K562 (cell line): ENCODE data around the gene TOR1AIP1.

Source experiments
- KLF10 ChIP-seq: fragments of 250-450 bp; sonication (Bioruptor Pico); IDR thresholded peaks from 2 replicates; pipeline ENCODE4 v1.6.1; 2021; ENCODE audit warnings: matching md5 sums
- POU5F1 ChIP-seq: fragments of 150-350 bp; IDR thresholded peaks from 2 replicates; pipeline ENCODE4 v1.6.1; 2014; ENCODE audit warnings: borderline replicate concordance, low read length, low read depth, mild to moderate bottlenecking; ENCODE audit not compliant: partially characterized antibody
- RBM34 ChIP-seq: fragments of 200-400 bp; formaldehyde crosslinking; IDR thresholded peaks from 2 replicates; pipeline ENCODE4 v1.6.1; 2018; ENCODE audit warnings: low read length, borderline replicate concordance; ENCODE audit not compliant: insufficient read depth
- TF ChIP-seq, protein P1 (sequence below), 3 experiments: IDR thresholded peaks in 2 of 3; conservative IDR thresholded peaks in 1 of 3; 2 replicates each; pipeline ENCODE4 v1.5.1; 2011 to 2012; ENCODE audit warnings: low read length in 3 of 3, mild to moderate bottlenecking in 3 of 3, control low read depth in 2 of 3, improper control_type of control experiment in 1 of 3, inconsistent platforms in 1 of 3, low read depth in 1 of 3, mixed read lengths in 1 of 3, moderate library complexity in 1 of 3; ENCODE audit not compliant: insufficient read depth in 2 of 3
- TF ChIP-seq, protein P2 (sequence below): fragments of 250-450 bp; sonication (Bioruptor Pico); IDR thresholded peaks from 2 replicates; pipeline ENCODE4 v1.5.0; 2020; ENCODE audit warnings: mild to moderate bottlenecking

DNA sequence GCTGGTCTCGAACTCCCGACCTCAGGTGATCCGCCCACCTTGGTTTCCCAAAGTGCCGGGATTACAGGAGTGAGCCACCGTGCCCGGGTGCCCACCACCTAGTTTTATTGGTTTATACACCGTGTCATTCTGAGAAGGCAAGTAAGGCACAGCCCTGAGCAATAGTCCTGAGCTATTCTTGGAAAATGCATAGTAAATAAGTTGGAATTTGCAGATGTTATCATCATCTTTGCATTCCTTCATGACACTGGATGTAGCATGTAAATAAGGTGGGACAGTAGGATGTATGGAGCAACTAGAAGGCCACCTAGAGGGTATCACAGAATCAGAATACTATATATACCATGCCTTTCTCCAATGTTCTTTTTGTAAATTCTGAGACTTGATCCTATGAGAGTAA, 15.5 kb upstream of the TOR1AIP1 start:
- no peak for TF ChIP-seq POU5F1
- TF ChIP-seq, protein P1, sequence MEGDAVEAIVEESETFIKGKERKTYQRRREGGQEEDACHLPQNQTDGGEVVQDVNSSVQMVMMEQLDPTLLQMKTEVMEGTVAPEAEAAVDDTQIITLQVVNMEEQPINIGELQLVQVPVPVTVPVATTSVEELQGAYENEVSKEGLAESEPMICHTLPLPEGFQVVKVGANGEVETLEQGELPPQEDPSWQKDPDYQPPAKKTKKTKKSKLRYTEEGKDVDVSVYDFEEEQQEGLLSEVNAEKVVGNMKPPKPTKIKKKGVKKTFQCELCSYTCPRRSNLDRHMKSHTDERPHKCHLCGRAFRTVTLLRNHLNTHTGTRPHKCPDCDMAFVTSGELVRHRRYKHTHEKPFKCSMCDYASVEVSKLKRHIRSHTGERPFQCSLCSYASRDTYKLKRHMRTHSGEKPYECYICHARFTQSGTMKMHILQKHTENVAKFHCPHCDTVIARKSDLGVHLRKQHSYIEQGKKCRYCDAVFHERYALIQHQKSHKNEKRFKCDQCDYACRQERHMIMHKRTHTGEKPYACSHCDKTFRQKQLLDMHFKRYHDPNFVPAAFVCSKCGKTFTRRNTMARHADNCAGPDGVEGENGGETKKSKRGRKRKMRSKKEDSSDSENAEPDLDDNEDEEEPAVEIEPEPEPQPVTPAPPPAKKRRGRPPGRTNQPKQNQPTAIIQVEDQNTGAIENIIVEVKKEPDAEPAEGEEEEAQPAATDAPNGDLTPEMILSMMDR (IDR thresholded peaks at IDR 0.05 in 2 of 3, conservative IDR thresholded peaks at IDR 0.05 in 1 of 3; ENCODE audit: insufficient read depth in 2 of 3, low read depth in 1 of 3, low read length in 3 of 3) = no peak
- TF ChIP-seq RBM34 = no peak
- TF ChIP-seq, protein P2, sequence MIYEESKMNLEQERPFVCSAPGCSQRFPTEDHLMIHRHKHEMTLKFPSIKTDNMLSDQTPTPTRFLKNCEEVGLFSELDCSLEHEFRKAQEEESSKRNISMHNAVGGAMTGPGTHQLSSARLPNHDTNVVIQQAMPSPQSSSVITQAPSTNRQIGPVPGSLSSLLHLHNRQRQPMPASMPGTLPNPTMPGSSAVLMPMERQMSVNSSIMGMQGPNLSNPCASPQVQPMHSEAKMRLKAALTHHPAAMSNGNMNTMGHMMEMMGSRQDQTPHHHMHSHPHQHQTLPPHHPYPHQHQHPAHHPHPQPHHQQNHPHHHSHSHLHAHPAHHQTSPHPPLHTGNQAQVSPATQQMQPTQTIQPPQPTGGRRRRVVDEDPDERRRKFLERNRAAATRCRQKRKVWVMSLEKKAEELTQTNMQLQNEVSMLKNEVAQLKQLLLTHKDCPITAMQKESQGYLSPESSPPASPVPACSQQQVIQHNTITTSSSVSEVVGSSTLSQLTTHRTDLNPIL = no peak
- TF ChIP-seq KLF10 (CRISPR knock-in tag) = no peak
